ENCODE data around the gene CYTH1.
A peak's percentile ranks its signal among the peaks of the same experiment; 100 is the strongest.
"Not testable (repeated sequence)": the region's sequence is repeated elsewhere in the genome, so short reads cannot be mapped to it uniquely, and the experiment has no call there.

CYTH1 gene

GRCh38 chr17:78759203-78759968 is 22.7 kb downstream of the CYTH1 start:
- peak; percentile 15 for DNase-seq

GRCh38 chr17:78753316-78754250 is 28.5 kb downstream of the CYTH1 start:
- DNase-seq = no peak

GRCh38 chr17:78751447-78752161 is 30.5 kb downstream of the CYTH1 start:
- no peak for DNase-seq

- not testable (repeated sequence) for DNase-seq
Measured at GRCh38 chr17:78751000-78751399, 31.1 kb downstream of the CYTH1 start.

- no peak for DNase-seq
Measured at GRCh38 chr17:78748730-78749317, 33.2 kb downstream of the CYTH1 start.

- no peak for DNase-seq
Measured at GRCh38 chr17:78748048-78748729, 33.9 kb downstream of the CYTH1 start.

- no peak for DNase-seq
Measured at GRCh38 chr17:78747488-78747887, 34.6 kb downstream of the CYTH1 start.

- no peak for DNase-seq
Measured at GRCh38 chr17:78746949-78747269, 35.2 kb downstream of the CYTH1 start.

GRCh38 chr17:78746263-78746948 is 35.7 kb downstream of the CYTH1 start:
- DNase-seq = no peak

- DNase-seq = no peak
Measured at GRCh38 chr17:78745407-78746088, 36.5 kb downstream of the CYTH1 start.

- no peak for DNase-seq
Measured at GRCh38 chr17:78742901-78743300, 39.2 kb downstream of the CYTH1 start.

GRCh38 chr17:78741644-78742284 is 40.3 kb downstream of the CYTH1 start:
- no peak for DNase-seq

GRCh38 chr17:78739331-78739931 is 42.6 kb downstream of the CYTH1 start:
- DNase-seq = no peak

GRCh38 chr17:78738698-78739097 is 43.4 kb downstream of the CYTH1 start:
- no peak for DNase-seq

GRCh38 chr17:78738278-78738677 is 43.8 kb downstream of the CYTH1 start:
- DNase-seq = no peak

- DNase-seq = no peak
Measured at GRCh38 chr17:78737332-78737731, 44.7 kb downstream of the CYTH1 start.

- peak; percentile 54 for DNase-seq
Measured at GRCh38 chr17:78736526-78737079, 45.5 kb downstream of the CYTH1 start.

GRCh38 chr17:78735832-78736525 is 46.1 kb downstream of the CYTH1 start:
- DNase-seq = no peak

All from NCI-H2227 treated with DMSO at 0.1 percent for 48 hours (cell line).